H1 (cell line): ENCODE results near the gene PDCD6IP. TPM values are rescaled to one million over a fixed set of nuclear protein-coding genes. Genes with fewer than 3 reads are reported as not detected.

ENCODE experiments used
- CTCF ChIA-PET: fragments of 300-600 bp; sonication (Branson Sonifier 250); formaldehyde crosslinking; loops from one replicate; lab custom pipeline; 2021; ENCODE audit not compliant: partially characterized antibody; lab: Charles Lee
- POLR2A ChIA-PET: fragments of 300-600 bp; sonication (Branson Sonifier 250); formaldehyde crosslinking; loops from one replicate; lab custom pipeline; 2021; ENCODE audit warnings: inconsistent platforms; ENCODE audit not compliant: partially characterized antibody; lab: Charles Lee
- DNase-seq, 2 experiments: peaks; one replicate each; pipeline versions ENCODE4 v3.0.0 to v3.0.0-alpha.2; 2010 to 2022; ENCODE audit warnings: low spot score in 2 of 2, low read depth in 1 of 2, mixed read lengths in 1 of 2
- FAIRE-seq: peaks from 2 replicates; lab custom pipeline; 2011; peaks lifted over from hg19 to GRCh38; lab: Jason Lieb, UNC
- H2AFZ ChIP-seq: 2 replicates; pipeline ENCODE4 v1.8.1; 2012; ENCODE audit warnings: low read length, inconsistent platforms
- H2AK5ac ChIP-seq: 2 replicates; pipeline ENCODE4 v1.6.1; 2013; ENCODE audit warnings: low read depth, low read length
- H2BK120ac ChIP-seq: replicated peaks from 2 replicates; pipeline ENCODE3; 2013; ENCODE audit warnings: low read depth, low read length, inconsistent platforms
- H2BK12ac ChIP-seq: 2 replicates; pipeline ENCODE4 v1.6.1; 2013; ENCODE audit warnings: low read depth, low read length
- H2BK15ac ChIP-seq: 2 replicates; pipeline ENCODE4 v1.6.1; 2013; ENCODE audit warnings: low read length
- H2BK20ac ChIP-seq: 2 replicates; pipeline ENCODE4 v1.6.1; 2013; ENCODE audit warnings: low read length
- H2BK5ac ChIP-seq: 2 replicates; pipeline ENCODE4 v1.6.1; 2013; ENCODE audit warnings: low read depth, low read length
- H3K14ac ChIP-seq: 2 replicates; pipeline ENCODE4 v1.6.1; 2013; ENCODE audit warnings: inconsistent platforms; ENCODE audit not compliant: insufficient read length
- H3K18ac ChIP-seq: 2 replicates; pipeline ENCODE4 v1.6.1; 2013; ENCODE audit warnings: low read length; ENCODE audit errors: extremely low read depth
- H3K23ac ChIP-seq: 2 replicates; pipeline ENCODE4 v1.6.1; 2013; ENCODE audit warnings: inconsistent platforms; ENCODE audit not compliant: insufficient read length
- H3K23me2 ChIP-seq: 2 replicates; pipeline ENCODE4 v1.6.1; 2013; ENCODE audit warnings: low read depth, low read length
- H3K27ac ChIP-seq: 2 replicates; pipeline ENCODE4 v1.6.1; 2011; ENCODE audit warnings: low read depth, low read length, inconsistent platforms
- H3K27me3 ChIP-seq, 4 experiments: replicated peaks in 1 of 4; 1 replicate in 1 of 4; 2 replicates in 3 of 4; pipeline versions ENCODE4 v1.6.1 to v1.8.1; 2011 to 2013; ENCODE audit warnings: low read length in 3 of 4, mild to moderate bottlenecking in 3 of 4, inconsistent platforms in 2 of 4, mixed read lengths in 2 of 4, moderate library complexity in 1 of 4; ENCODE audit not compliant: control insufficient read depth in 3 of 4, insufficient read depth in 3 of 4; ENCODE audit errors: extremely low read depth in 1 of 4
- H3K36me3 ChIP-seq, 4 experiments: 2 replicates each; pipeline versions ENCODE4 v1.6.1 to v1.8.1; 2011 to 2013; ENCODE audit warnings: mild to moderate bottlenecking in 4 of 4, low read length in 3 of 4, moderate library complexity in 2 of 4, control low read depth in 1 of 4, inconsistent platforms in 1 of 4; ENCODE audit not compliant: insufficient read depth in 4 of 4, control insufficient read depth in 2 of 4
- H3K4ac ChIP-seq: replicated peaks from 2 replicates; pipeline ENCODE3; 2013; ENCODE audit warnings: low read length, low read depth, mixed read lengths, inconsistent platforms; ENCODE audit not compliant: insufficient read length
- H3K4me1 ChIP-seq, 4 experiments: replicated peaks in 1 of 4; 1 replicate in 1 of 4; 2 replicates in 3 of 4; pipeline versions ENCODE4 v1.6.1 to v1.8.1; 2011 to 2013; ENCODE audit warnings: low read length in 3 of 4, inconsistent platforms in 2 of 4, mixed read lengths in 1 of 4; ENCODE audit not compliant: insufficient read depth in 4 of 4, control insufficient read depth in 3 of 4
- H3K4me2 ChIP-seq, 2 experiments: 2 replicates each; pipeline versions ENCODE4 v1.6.1 to v1.8.1; 2011 to 2013; ENCODE audit warnings: low read depth in 2 of 2, low read length in 2 of 2, control low read depth in 1 of 2, inconsistent platforms in 1 of 2, mild to moderate bottlenecking in 1 of 2; ENCODE audit not compliant: insufficient read depth in 1 of 2
- H3K4me3 ChIP-seq, 4 experiments: fragments of 200-600, 300-600 bp in 1 of 4; sonication (generic), shearing (Covaris generic), sonication (Bioruptor Twin) in 1 of 4; 2 replicates each; pipeline versions ENCODE4 v1.5.1 to v1.8.1; 2011 to 2016; ENCODE audit warnings: low read length in 4 of 4, low read depth in 3 of 4, control low read depth in 2 of 4, inconsistent platforms in 2 of 4, mild to moderate bottlenecking in 2 of 4, mixed read lengths in 1 of 4, moderate library complexity in 1 of 4; ENCODE audit not compliant: insufficient read depth in 2 of 4; ENCODE audit errors: extremely low read depth in 1 of 4
- H3K56ac ChIP-seq: replicated peaks from 2 replicates; pipeline ENCODE3; 2013; ENCODE audit warnings: low read depth, mild to moderate bottlenecking, mixed read lengths, low read length, inconsistent platforms; ENCODE audit not compliant: insufficient read length
- H3K79me1 ChIP-seq: 2 replicates; pipeline ENCODE4 v1.6.1; 2013; ENCODE audit warnings: low read depth, low read length, control low read depth
- H3K79me2 ChIP-seq, 2 experiments: 2 replicates each; pipeline versions ENCODE4 v1.6.1 to v1.8.1; 2012 to 2013; ENCODE audit warnings: low read length in 2 of 2, mild to moderate bottlenecking in 2 of 2, inconsistent platforms in 1 of 2; ENCODE audit not compliant: insufficient read depth in 2 of 2, control insufficient read depth in 1 of 2
- H3K9ac ChIP-seq, 4 experiments: replicated peaks in 1 of 4; 1 replicate in 1 of 4; 2 replicates in 3 of 4; pipeline versions ENCODE4 v1.6.1 to v1.8.1; 2011 to 2013; ENCODE audit warnings: low read depth in 3 of 4, low read length in 3 of 4, control low read depth in 2 of 4, mild to moderate bottlenecking in 2 of 4, moderate library complexity in 2 of 4, inconsistent platforms in 1 of 4; ENCODE audit errors: extremely low read depth in 1 of 4
- H3K9me3 ChIP-seq, 2 experiments: 2 replicates each; pipeline versions ENCODE4 v1.6.1 to v1.8.1; 2012 to 2013; ENCODE audit warnings: mild to moderate bottlenecking in 2 of 2, moderate library complexity in 2 of 2, control low read depth in 1 of 2, inconsistent platforms in 1 of 2, low read depth in 1 of 2, low read length in 1 of 2, mixed read lengths in 1 of 2; ENCODE audit not compliant: insufficient read depth in 2 of 2
- H4K20me1 ChIP-seq, 2 experiments: replicated peaks in 1 of 2; 2 replicates each; pipeline versions ENCODE3 to v1.8.1; 2011 to 2013; ENCODE audit warnings: inconsistent platforms in 2 of 2, low read length in 2 of 2, mild to moderate bottlenecking in 1 of 2; ENCODE audit not compliant: insufficient read depth in 2 of 2, control insufficient read depth in 1 of 2
- H4K5ac ChIP-seq: 2 replicates; pipeline ENCODE4 v1.6.1; 2013; ENCODE audit warnings: low read length, low read depth, mixed read lengths, inconsistent platforms; ENCODE audit not compliant: insufficient read length
- H4K8ac ChIP-seq: 2 replicates; pipeline ENCODE4 v1.8.0; 2013; ENCODE audit warnings: mild to moderate bottlenecking, moderate library complexity, low read length, inconsistent platforms; ENCODE audit not compliant: insufficient read depth; ENCODE audit errors: extremely low read depth
- H4K91ac ChIP-seq: replicated peaks from 2 replicates; pipeline ENCODE3; 2013; ENCODE audit warnings: low read length, mixed read lengths, inconsistent platforms; ENCODE audit not compliant: insufficient read length
- CTCF ChIP-seq, 3 experiments: IDR thresholded peaks; 1 replicate in 2 of 3; 2 replicates in 1 of 3; pipeline versions ENCODE4 v1.5.1 to v1.6.1; 2011; ENCODE audit warnings: low read length in 3 of 3, mild to moderate bottlenecking in 3 of 3, inconsistent platforms in 2 of 3, low read depth in 1 of 3, moderate library complexity in 1 of 3; ENCODE audit not compliant: insufficient read depth in 1 of 3; ENCODE audit errors: control extremely low read depth in 1 of 3
- KDM4A ChIP-seq: IDR thresholded peaks from one replicate; pipeline ENCODE4 v1.7.1; 2012; ENCODE audit warnings: low read depth, mild to moderate bottlenecking, moderate library complexity, low read length, inconsistent platforms; ENCODE audit not compliant: severe bottlenecking
- RAD21 ChIP-seq, 2 experiments: IDR thresholded peaks in 1 of 2; conservative IDR thresholded peaks in 1 of 2; 2 replicates each; pipeline ENCODE4 v1.6.1; 2011; ENCODE audit warnings: low read depth in 2 of 2, low read length in 2 of 2, improper control_type of control experiment in 1 of 2, inconsistent platforms in 1 of 2, mild to moderate bottlenecking in 1 of 2, moderate library complexity in 1 of 2
- SP2 ChIP-seq: IDR thresholded peaks from 2 replicates; pipeline ENCODE4 v1.6.1; 2012; ENCODE audit warnings: mild to moderate bottlenecking, low read length, inconsistent platforms
- WGBS, 2 experiments: shearing (Covaris generic) in 1 of 2; methylation state at CpG; one replicate each; pipeline versions ENCODE4 v1.1.6 to v1.1.7; 2013 to 2015; ENCODE audit warnings: low lambda C conversion rate in 2 of 2, mixed read lengths in 2 of 2, inconsistent platforms in 1 of 2, low coverage in 1 of 2, missing lambda C conversion rate in 1 of 2; ENCODE audit not compliant: insufficient replicate concordance in 2 of 2, insufficient coverage in 1 of 2, insufficient read length in 1 of 2; ENCODE audit errors: extremely low coverage in 1 of 2, missing lambda C conversion rate in 1 of 2; 5-methylcytosine and 5-hydroxymethylcytosine counted together
- polyA plus RNA-seq, 7 experiments: library from polyadenylated mRNA; depleted of rRNA in 3 of 7; stranded (reverse) in 5 of 7; unstranded in 2 of 7; fragments of >200 nt in 5 of 7; fragments of 200-250 nt in 2 of 7; gene quantifications; 1 replicate in 5 of 7; 2 replicates in 1 of 7; 4 replicates in 1 of 7; pipeline versions ENCODE4 v1.2.1 to v1.2.3, GENCODE V29; 2011 to 2013; ENCODE audit warnings: missing spikeins in 2 of 7, mixed read lengths in 2 of 7
- total RNA-seq: library from RNA; stranded (reverse); fragmentation: NEBNext Ultra II Directional; extraction: Animal tissue kit (Norgen Biotek cat#: 25700); gene quantifications from 2 replicates; pipeline ENCODE4 v1.2.1, GENCODE V29; 2021

The PDCD6IP gene
- total and polyA plus RNA-seq, 2 of the 8 experiments (the other 6 are each of a cell fraction or from before 2014, with no cell fraction given): 61.7 to 155 TPM

- Histone ChIP-seq H3K4me3 (peak overlapping the region in 1 of 4 experiments; percentile 36; a peak in 1 of 8 replicates), H3K27ac (no peak overlapping the region), H2BK12ac (no peak overlapping the region), H3K18ac (no peak overlapping the region), H2BK120ac (no peak overlapping the region), H3K23ac (no peak overlapping the region), H2BK5ac (no peak overlapping the region), H3K4me1 (peaks cover 3 to 12% (median 6%) of the 10 kb centered on the region in 4 experiments; a peak in 5 of 7 replicates), H3K27me3 (no peaks in the 10 kb centered on the region), H3K79me1 (no peaks in the 10 kb centered on the region), H2AK5ac (no peak overlapping the region), H3K23me2 (peaks cover 5% of the 10 kb centered on the region; the same call in 1 of the 2 replicates), H3K4ac (no peak overlapping the region), H3K36me3 (no peaks in the 10 kb centered on the region), H4K91ac (no peak overlapping the region), H2BK15ac (no peak overlapping the region), H4K20me1 (no peaks in the 10 kb centered on the region), H3K56ac (no peak overlapping the region), H2BK20ac (no peak overlapping the region), H3K14ac (no peak overlapping the region), H3K79me2 (no peaks in the 10 kb centered on the region), H3K9me3 (no peaks in the 10 kb centered on the region), H4K8ac (no peak overlapping the region), H3K4me2 (0 out of 4 replicates have a peak overlapping the region, but pooled peaks of 1 of the 2 experiments have one; percentile 44), H4K5ac (no peak overlapping the region), H2AFZ (peak overlapping the region; percentile 96), H3K9ac (no peak overlapping the region)
- TF ChIP-seq KDM4A: no peak
- TF ChIP-seq CTCF (IDR thresholded peaks at IDR 0.05; ENCODE audit: control extremely low read depth in 1 of 3, insufficient read depth in 1 of 3, low read depth in 1 of 3, low read length in 3 of 3): peak in 2 of 3 experiments; percentile 32 to 60; a peak in 2 of 4 replicates
- TF ChIP-seq SP2: no peak
- peak; percentile 69 to 75 for TF ChIP-seq RAD21 (IDR thresholded peaks at IDR 0.05 in 1 of 2, conservative IDR thresholded peaks at IDR 0.05 in 1 of 2; ENCODE audit: low read depth in 2 of 2, low read length in 2 of 2)
- FAIRE-seq: no peak
- no peak for DNase-seq
- ChIA-PET CTCF (interaction anchor here (0.5 to 5.1 kb wide), 61 partner anchors 9 to 1247 kb away, joined by 3 to 86 read pairs (median 4); no protein-coding TSS in a partner anchor), POLR2A (no interaction called here)
- 24% methylated on average over 6 of the region's 6 CpGs; no CpG with 5 or more reads in 1 of the 2 experiments for WGBS, 2 experiments
Measured at GRCh38 chr3:33883538-33883950, 85.1 kb downstream of the PDCD6IP start.
